NCI-H446 treated with DMSO at 0.1 percent for 48 hours (cell line): ENCODE results near the gene ISLR.

Experiments used
- DNase-seq: peaks from one replicate; lab custom pipeline; 2025; lab: John Stamatoyannopoulos, UW

The ISLR gene

GRCh38 chr15:74172701-74173379, 670 bp upstream of the ISLR start:
- DNase-seq = no peak

- DNase-seq = no peak
Observed at GRCh38 chr15:74174219-74174957, 878 bp downstream of the ISLR start.

DNA sequence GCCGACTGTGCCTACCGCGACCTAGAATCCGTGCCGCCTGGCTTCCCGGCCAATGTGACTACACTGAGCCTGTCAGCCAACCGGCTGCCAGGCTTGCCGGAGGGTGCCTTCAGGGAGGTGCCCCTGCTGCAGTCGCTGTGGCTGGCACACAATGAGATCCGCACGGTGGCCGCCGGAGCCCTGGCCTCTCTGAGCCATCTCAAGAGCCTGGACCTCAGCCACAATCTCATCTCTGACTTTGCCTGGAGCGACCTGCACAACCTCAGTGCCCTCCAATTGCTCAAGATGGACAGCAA, 1.4 kb downstream of the ISLR start:
- no peak for DNase-seq

- no peak for DNase-seq
Observed at GRCh38 chr15:74175271-74176191, 2.0 kb downstream of the ISLR start.

GRCh38 chr15:74176262-74177214, 3.0 kb downstream of the ISLR start:
- DNase-seq = no peak

DNA sequence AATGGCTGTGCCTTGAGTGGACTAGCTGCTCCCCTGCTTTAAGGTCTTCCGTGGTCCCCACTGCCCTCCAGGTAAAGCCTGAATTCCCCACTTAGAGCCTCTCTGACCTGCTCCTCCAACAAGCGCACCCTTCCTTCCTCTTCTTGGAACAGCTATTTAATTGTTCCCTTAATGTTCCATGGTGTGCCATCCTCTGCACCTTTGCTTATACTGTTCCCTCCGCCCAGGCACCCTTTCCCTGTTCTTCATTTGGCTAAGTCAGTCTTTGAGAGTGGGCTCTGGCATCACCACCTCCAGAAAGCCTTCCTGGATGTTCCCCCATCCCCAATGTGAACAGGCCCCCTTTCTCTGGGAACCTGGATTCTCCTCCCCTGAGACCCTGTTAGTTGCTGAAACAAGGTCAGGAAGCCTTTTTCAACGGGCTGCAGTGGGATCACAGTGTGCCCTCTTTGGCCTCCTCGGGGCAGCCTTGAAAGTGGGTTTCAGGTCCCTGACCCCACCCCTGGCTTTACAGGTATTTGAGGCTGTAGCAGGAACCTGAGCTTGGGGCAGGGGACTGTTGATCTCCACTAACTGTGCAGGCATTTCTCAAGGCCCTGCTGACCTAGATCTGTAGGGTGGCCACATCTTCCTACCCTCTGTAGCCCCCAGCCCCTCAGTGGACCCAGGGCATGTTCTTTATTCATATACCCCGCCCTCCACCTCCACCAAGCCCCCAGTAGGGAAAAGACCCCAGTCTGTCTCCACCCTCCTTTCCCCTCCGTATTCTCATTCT, 5.0 kb downstream of the ISLR start:
- DNase-seq = no peak

- no peak for DNase-seq
Observed at GRCh38 chr15:74179101-74179841, 5.8 kb downstream of the ISLR start.

DNA sequence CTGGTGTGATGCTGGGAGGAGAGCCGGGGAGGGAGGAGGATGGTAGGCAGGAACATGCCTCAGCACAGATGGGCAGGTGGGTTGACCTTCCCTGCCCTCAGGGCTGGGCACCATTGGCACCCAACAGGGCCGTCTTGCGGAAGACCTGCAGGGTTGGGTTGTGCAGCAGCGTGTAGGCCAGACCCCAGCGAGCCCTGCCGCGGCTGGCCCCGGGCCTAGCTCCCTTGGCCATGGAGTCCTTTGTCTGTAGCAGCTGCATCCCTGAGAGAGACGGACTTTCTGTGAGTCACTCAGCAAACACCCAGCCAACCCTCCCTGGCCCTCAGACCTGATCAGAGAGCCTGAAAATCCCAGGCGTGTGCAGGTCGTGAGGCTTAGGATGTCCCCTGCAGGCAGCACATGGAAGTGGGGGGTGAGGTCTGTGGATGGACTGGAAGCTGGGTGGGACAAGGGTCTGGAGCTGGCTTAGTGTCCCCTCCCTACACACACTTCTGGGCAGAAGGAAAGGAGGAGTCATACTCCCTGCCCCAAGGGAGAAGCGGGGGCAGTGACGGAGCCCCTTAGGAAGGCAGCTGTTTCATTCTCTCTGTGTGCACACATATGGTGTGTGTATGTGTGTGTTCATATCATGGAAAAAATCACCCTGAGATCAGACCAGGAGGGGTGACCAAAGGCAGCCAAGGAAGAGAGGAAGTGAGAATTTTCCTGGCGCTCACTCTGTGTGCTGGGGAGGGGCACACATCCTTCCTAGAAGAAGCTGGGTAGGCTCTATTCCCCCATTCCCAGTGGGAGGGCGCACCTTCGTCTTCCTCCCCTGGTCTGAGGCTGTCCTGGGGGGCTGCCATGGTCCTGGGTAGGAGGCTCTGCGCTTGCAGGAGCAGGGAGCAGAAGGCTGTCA, 6.7 kb downstream of the ISLR start:
- DNase-seq = peak; percentile 69

GRCh38 chr15:74180881-74181602, 7.5 kb downstream of the ISLR start:
- no peak for DNase-seq

- no peak for DNase-seq
Observed at GRCh38 chr15:74182131-74182530, 8.6 kb downstream of the ISLR start.

DNA sequence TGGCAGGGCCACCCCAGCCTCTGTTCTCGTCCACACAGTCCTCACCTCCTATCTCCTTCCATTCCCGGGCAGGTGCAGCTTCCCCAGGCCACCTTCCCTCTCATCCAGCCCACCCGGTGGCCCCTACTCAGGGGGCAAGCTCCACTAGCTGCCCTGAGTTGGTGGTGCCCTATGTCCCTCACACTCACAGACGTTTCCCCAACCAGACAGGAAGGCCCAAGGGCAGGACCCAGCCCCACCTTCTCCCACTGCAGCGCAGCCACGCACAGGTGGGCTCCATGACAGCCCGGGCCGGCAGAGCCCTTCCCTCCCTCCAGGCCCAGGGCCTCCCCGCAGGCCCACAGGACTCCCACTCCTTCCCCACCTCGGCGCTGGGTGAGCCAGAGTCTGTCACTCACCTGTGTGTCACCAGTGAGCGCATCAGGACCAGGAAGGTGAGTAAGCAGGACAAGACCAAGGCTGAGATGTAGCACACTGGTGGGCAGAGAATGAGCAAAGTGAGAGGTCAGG, 11.1 kb downstream of the ISLR start:
- no peak for DNase-seq

GRCh38 chr15:74185710-74186348, 12.3 kb downstream of the ISLR start:
- no peak for DNase-seq

DNA sequence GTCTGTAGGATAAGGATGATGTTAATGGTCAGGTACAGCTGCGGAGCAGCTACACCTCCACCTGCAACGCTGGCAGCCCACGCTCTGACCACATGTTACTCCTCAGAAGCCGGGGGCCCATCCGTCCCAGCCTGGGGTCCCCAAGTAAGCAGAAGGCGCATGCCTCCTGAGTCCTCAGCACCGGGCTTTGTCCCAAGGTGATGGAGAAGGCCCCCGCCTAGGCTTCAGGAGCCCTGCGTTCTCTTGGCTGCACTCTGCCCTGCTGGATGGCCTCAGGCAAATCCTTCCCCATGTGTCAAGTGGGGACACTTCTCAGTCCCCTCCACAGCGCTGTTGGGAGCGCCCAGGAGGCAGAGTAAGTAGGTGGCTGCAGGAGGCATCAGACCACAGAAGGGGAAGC, 14.7 kb downstream of the ISLR start:
- DNase-seq = no peak

GRCh38 chr15:74191798-74192197, 18.3 kb downstream of the ISLR start:
- no peak for DNase-seq

DNA sequence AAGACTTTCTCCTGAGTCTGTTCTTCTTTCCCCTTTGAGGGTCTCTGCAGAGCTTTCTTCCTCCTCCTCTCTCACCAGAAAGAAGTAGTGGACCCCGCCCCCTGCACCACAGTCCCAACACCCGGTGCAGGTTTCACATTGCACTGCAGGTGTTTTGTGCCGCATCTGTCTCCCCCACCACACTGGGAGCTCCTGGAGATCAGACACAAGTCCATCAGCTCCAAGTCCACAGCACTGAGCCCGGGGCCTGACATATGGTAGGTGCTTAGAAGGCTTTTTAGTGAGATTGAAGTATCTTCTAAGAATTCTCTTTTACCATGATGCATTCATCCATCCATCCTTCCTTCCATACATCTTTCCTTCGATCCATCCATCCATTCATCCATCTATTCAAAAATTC, 19.2 kb downstream of the ISLR start:
- DNase-seq = no peak

GRCh38 chr15:74193299-74193718, 19.8 kb downstream of the ISLR start:
- peak; percentile 61 for DNase-seq

- no peak for DNase-seq
Observed at GRCh38 chr15:74193905-74194304, 20.4 kb downstream of the ISLR start.
